GM18508 (cell line): ENCODE data around the gene FCER1A.

Experiments
- ATAC-seq: cut with Tn5 transposase; IDR thresholded peaks from one replicate; pipeline ENCODE4 v1.9.1; 2021; ENCODE audit warnings: moderate number of reproducible peaks; ENCODE audit not compliant: insufficient read depth, unreplicated experiment

Gene FCER1A

GRCh38 chr1:159302095-159302494 is at the start of gene FCER1A:
Gene FCER1A (plus strand): TSS chr1:159302336. CDS start chr1:159302365, 29 bp downstream.
- ATAC-seq: no peak

DNA sequence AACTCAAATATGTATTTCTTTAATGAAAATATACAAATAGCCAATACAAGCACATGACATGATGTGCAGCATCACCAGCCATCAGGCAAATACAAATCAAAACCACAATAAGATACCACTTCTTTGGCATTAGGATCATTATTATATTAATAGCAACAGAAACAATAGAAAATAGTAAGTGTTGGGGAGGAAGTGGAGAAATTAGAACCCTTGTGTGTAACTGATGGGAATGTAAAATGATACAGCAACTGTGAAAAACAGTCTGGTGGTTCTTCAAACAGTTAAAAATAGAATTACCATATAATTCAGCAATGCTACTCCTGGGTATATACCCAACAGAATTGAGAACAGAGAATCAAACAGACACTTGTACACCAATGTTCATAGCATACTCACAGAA is 40.8 kb upstream of the FCER1A start:
- ATAC-seq: no peak

GRCh38 chr1:159261721-159262494 is 40.2 kb upstream of the FCER1A start:
- ATAC-seq: no peak

DNA sequence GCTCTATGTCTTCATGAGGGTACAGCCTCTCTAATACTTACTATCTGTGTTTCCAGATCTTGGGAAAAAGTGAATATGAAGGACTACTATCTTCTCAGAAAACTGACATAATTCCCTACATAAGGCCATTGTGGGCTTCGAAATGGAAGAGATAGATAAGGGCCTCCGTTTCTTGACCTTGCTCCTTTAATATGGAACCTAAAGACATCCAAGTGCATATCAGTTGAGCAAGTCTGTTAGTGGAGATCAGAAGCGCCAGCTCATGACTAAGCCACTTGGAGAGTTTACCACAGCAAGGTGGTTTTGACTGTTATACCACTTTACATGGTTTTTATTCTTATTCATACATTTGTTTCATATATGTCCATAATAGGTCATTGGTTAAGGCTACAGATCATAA is 35.3 kb upstream of the FCER1A start:
- ATAC-seq: no peak

DNA sequence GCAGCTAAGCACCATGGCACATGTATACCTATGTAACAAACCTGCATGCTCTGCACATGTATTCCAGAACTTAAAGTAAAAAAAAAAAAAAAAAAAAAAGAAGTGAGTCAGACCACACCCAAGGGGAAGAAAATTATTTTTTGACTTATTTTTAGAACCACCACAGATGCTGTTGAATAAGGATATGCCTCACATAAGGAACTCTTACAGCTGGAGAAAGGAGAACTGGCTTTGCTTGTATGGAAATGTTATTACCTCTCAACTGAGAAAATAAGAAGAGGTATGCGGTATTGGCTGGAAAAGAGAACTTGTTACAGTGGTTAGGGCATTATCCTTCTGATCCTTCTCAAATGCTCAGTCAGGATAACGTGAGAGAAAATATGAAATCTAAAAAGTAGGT is 27.5 kb upstream of the FCER1A start:
- ATAC-seq: no peak

- ATAC-seq: no peak
Observed at GRCh38 chr1:159275891-159276290, 26.2 kb upstream of the FCER1A start.

DNA sequence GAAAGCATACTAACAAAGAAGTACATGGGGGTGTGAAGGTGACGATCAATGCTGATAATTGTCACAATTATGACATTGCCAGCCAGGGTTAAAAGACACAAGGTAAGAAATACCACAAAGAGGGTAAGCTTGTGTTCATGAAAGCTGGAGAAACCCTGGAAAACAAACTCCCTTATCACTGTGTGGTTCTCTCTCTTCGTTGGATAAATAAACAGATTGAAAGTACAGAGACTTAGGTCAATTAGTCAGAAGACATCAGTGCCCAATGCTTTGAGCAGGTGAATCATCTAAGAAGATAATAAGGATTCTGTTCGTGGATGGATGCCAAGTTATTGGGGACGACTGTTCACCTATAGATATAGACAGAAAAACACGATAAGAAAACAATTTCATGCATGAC is 22.4 kb upstream of the FCER1A start:
- no peak for ATAC-seq

- ATAC-seq: no peak
Observed at GRCh38 chr1:159282118-159282517, 20.0 kb upstream of the FCER1A start.

- no peak for ATAC-seq
Observed at GRCh38 chr1:159289060-159289459, 13.1 kb upstream of the FCER1A start.

- no peak for ATAC-seq
Observed at GRCh38 chr1:159291424-159291823, 10.7 kb upstream of the FCER1A start.

DNA sequence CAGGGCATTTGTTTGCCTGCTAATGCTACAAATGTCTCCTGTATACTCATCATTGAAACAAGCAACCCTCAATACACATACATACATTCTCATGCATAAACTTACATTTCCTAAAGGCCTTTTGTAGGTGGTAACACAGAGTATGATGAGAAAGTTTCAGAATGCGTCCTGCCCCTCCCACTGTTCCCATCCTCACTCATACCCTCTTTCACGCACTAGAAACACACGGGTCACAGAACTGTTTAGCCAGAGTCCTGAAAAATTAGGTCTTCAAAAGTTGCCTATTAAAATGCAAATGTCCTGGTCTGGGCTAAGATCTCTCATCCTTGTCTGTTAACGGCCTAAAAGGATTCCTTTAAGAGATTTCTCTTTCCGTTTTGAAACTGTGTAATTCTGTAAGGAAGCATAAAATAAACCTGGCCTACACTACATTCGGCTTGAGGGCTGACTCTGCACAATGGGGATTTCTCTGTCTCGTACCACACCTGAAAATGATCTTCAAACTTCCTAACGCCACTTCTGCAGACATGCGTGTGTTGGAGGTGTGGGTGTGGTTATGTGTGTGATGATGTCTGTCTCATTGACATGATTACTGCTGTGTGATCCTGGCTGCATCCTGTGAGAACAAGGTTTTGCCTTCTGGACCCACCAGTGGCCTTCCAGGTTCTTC is 5.3 kb upstream of the FCER1A start:
- ATAC-seq: no peak

- ATAC-seq: no peak
Observed at GRCh38 chr1:159300146-159300545, 2.0 kb upstream of the FCER1A start.

GRCh38 chr1:159307346-159308020 is 5.3 kb downstream of the FCER1A start:
- no peak for ATAC-seq

GRCh38 chr1:159311679-159312078 is 9.5 kb downstream of the FCER1A start:
- no peak for ATAC-seq

GRCh38 chr1:159315381-159315780 is 13.2 kb downstream of the FCER1A start:
- no peak for ATAC-seq

DNA sequence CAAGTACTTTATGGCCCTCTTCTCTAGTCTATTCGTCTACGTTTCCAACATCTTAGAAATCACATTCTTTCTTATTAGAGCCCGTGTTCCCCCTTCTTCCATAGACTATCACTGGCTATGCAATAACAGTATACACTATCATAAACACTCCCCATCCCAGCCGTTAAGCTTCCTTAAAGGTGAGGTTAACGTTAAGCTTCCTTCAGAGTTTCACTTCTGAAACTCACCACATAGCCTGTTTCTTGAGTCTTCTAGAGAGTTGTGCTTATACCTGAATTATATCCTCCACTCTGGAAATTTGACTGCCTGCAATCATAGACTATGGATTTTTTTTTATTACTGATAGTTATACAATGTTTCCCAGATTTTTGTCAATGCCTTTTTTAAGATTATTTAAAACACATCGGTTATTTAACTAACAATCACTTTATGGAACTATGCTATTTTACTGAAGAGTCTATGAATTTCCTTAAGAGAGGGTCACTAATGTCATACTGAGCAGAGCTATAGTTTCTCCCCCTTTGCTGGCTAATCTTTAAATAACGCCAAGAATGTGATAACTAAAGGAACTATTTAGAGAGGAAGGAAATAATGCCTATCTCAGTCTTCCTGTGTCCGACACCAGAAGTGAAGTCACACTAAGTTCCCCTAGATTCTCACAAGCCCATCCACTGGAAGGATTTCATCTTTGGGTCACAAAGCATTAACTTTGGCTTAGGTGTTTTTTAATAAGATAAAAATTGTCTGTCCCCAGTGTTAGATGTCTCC is 16.8 kb downstream of the FCER1A start:
- ATAC-seq: no peak

GRCh38 chr1:159334797-159335196 is 32.7 kb downstream of the FCER1A start:
- no peak for ATAC-seq

GRCh38 chr1:159338018-159338417 is 35.9 kb downstream of the FCER1A start:
- ATAC-seq: no peak

- ATAC-seq: no peak
Observed at GRCh38 chr1:159339536-159339935, 37.4 kb downstream of the FCER1A start.

DNA sequence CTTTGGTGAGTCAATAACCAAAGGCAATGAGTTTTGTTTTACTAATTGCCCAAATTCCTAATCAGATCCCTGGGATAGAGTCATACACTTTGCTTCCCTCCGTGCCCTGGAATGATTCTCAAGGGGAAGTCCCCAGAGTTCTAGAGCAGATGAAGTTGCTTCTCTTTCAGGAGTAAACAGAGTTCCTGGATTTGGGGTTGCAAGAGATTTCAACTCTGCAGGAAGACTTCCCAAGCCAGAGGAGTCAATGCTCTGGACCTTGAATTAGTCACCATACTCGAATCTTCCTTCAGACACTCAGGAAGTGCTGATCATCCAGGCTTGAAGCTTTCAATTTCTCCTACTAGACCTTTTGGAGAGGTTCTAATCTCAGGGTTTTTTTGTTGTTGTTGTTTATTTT is 39.6 kb downstream of the FCER1A start:
- ATAC-seq: no peak
